Measurements from ENCODE around the gene LGI4.

- no peak for TF ChIP-seq CTCF (IDR thresholded peaks at IDR 0.05; ENCODE audit: low read length)
- TF ChIP-seq EZH2 (IDR thresholded peaks at IDR 0.05; ENCODE audit: borderline replicate concordance, low read length): no peak
Observed at GRCh38 chr19:35084509-35084762, 50.4 kb downstream of the LGI4 start.
